GM19193 (cell line): Measurements from ENCODE around the gene RYR2.

Source experiments
- POLR2A ChIP-seq: IDR thresholded peaks from 4 replicates; pipeline ENCODE4 v1.6.1; 2011; ENCODE audit not compliant: insufficient read depth, insufficient read length; ENCODE audit errors: extremely low read depth

Gene RYR2

GRCh38 chr1:237705462-237705861 is 663.5 kb downstream of the RYR2 start:
- TF ChIP-seq POLR2A: no peak

GRCh38 chr1:237709355-237709754 is 667.4 kb downstream of the RYR2 start:
- TF ChIP-seq POLR2A: no peak

- TF ChIP-seq POLR2A: no peak
These were observed 669.3 kb downstream of the RYR2 start for GRCh38 chr1:237711281-237711680.

GRCh38 chr1:237712082-237712481 is 670.1 kb downstream of the RYR2 start:
- no peak for TF ChIP-seq POLR2A

GRCh38 chr1:237712586-237713157 is 670.7 kb downstream of the RYR2 start:
- no peak for TF ChIP-seq POLR2A

GRCh38 chr1:237713916-237714315 is 671.9 kb downstream of the RYR2 start:
- no peak for TF ChIP-seq POLR2A

GRCh38 chr1:237717106-237717505 is 675.1 kb downstream of the RYR2 start:
- no peak for TF ChIP-seq POLR2A

- TF ChIP-seq POLR2A: no peak
These were observed 688.9 kb downstream of the RYR2 start for GRCh38 chr1:237730826-237731350.

GRCh38 chr1:237732657-237733056 is 690.7 kb downstream of the RYR2 start:
- no peak for TF ChIP-seq POLR2A

GRCh38 chr1:237736372-237737029 is 694.5 kb downstream of the RYR2 start:
- no peak for TF ChIP-seq POLR2A

- TF ChIP-seq POLR2A: no peak
These were observed 695.5 kb downstream of the RYR2 start for GRCh38 chr1:237737448-237737847.

- TF ChIP-seq POLR2A: no peak
These were observed 696.1 kb downstream of the RYR2 start for GRCh38 chr1:237737938-237738610.

GRCh38 chr1:237740846-237741245 is 698.9 kb downstream of the RYR2 start:
- no peak for TF ChIP-seq POLR2A

- no peak for TF ChIP-seq POLR2A
These were observed 703.6 kb downstream of the RYR2 start for GRCh38 chr1:237745545-237745944.

GRCh38 chr1:237748171-237748960 is 706.4 kb downstream of the RYR2 start:
- TF ChIP-seq POLR2A: no peak

- TF ChIP-seq POLR2A: no peak
These were observed 707.1 kb downstream of the RYR2 start for GRCh38 chr1:237749122-237749521.

- no peak for TF ChIP-seq POLR2A
These were observed 709.1 kb downstream of the RYR2 start for GRCh38 chr1:237751090-237751489.
